HG03066 (cell line): ENCODE data around the gene CCDC201.
"Not testable (repeated sequence)": the region's sequence is repeated elsewhere in the genome, so short reads cannot be mapped to it uniquely, and the experiment has no call there.

Source experiments
- ATAC-seq: cut with Tn5 transposase; IDR thresholded peaks from one replicate; pipeline ENCODE4 v1.9.1; 2021; ENCODE audit warnings: low read depth; ENCODE audit not compliant: unreplicated experiment

CCDC201 gene

GRCh38 chr7:45827731-45828130, 45.2 kb downstream of the CCDC201 start:
- not testable (repeated sequence) for ATAC-seq

DNA sequence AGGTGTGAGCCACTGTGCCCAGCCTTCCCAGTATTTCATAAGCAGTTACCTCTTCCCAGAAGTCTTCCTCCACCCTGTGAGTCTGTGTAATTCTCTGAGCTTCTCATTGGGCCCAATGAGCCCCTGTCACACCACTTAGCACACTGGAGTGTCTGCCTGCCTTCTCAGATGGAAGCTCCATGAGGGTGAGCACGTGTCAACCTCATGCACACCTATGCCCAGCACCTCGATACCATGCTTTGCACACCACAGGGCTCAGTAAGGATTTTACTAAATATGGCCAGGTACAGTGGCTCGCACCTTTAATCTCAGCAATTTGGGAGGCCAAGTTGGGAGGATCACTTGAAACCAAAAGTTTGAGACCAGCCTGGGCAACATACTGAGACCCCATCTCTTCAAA, 46.3 kb downstream of the CCDC201 start:
- ATAC-seq: not testable (repeated sequence)

GRCh38 chr7:45818763-45819162, 54.1 kb downstream of the CCDC201 start:
- not testable (repeated sequence) for ATAC-seq

DNA sequence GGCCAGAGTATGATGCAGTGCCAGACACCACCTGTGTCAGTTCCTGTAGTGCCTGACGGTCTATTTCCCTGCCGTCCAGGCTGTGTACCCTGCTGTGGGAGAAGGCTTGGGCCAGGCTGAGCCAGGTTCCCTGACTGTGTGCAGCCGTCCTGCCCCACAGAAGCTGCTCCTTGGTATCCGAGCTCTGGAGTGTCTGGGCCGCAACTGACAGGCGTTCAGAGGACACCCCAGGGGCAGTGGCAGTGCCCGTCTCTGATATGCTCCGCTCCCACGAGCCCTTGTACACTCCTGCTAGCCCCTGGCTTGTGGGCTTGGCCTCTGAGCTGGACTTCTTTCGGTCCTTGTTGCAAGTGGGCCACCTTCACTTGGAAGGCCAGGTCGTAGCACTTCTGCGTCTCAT, 55.0 kb downstream of the CCDC201 start:
- ATAC-seq: not testable (repeated sequence)

GRCh38 chr7:45817016-45817415, 55.9 kb downstream of the CCDC201 start:
- not testable (repeated sequence) for ATAC-seq

DNA sequence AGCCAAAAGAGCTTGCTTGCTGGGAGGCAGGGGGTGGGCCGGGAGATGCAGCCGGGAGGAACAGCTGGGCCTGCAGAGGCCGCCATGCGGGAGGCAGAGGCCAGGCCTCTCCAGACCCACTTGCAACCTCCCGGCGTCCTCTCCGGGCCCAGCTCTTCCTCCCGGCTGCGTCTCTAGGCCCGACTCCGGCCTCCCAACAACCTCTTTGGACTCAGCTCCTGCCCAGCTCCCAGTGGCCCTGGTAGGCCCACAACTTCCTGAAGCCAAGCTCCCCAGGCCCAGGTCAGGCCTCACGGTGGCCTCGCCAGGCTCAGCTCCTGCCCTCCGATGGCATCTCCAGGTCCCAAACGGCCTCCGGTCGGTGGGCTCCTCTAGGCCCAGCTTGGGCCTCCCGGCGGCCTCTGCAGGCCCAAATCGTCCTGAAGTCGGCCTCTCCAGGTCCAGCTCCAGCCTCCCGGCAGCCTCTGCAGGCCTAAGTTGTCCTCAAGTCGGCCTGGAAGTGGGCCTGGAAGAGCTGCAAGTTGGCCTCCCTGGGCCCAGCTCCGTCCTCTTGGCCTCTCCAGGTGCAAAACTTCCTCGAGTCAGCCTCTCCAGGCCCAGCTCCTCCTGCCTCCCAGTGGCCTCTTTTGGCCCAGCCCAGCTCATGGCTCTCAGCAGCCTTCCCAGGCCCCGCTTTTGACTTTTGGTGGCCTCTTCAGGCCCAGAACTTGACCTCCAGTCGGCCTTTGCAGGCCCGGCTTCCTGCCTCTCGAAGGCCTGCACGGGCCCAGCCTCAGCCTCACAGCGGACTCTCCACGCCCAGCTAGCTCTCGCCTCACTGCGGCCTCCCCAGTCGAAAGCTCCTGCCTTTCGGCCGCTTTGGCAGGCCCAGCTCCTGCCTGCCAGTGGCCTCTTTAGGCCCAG, 58.4 kb downstream of the CCDC201 start:
- not testable (repeated sequence) for ATAC-seq

GRCh38 chr7:45813771-45814170, 59.1 kb downstream of the CCDC201 start:
- ATAC-seq: not testable (repeated sequence)

DNA sequence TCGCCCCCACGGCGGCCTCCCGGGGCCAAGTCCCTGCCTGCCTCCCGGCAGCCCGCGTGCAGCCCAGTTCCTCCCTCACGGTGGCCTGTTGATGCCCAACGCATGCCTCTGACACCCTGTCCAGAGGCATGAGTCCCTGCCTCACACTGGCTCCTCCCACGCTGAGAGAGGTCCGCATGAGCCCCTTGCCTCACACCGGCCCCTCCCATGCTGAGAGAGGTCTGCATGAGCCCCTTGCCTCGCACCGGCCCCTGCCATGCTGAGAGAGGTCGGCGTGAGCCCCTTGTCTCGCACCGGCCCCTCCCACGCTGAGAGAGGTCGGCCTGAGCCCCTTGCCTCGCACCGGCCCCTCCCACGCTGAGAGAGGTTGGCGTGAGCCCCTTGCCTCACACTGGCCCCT, 59.9 kb downstream of the CCDC201 start:
- ATAC-seq: no peak

DNA sequence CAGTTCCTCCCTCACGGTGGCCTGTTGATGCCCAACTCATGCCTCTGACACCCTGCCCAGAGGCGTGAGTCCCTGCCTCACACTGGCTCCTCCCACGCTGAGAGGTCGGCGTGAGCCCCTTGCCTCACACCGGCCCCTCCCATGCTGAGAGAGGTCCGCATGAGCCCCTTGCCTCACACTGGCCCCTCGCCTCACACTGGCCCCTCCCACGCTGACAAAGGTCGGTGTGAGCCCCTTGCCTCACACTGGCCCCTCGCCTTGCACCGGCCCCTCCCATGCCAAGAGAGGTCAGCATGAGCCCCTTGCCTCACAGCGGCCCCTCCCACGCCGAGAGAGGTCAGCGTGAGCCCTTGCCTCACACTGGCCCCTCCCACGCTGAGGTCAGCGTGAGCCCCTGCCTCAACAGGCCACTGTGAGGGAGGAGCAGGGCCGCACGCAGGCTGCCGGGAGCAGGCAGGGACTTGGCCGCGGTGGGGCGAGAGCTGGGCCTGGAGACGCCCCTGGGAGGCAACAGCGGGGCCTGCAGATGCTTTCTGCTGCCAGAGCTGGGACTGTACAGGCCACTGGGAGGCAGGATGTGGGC, 61.1 kb downstream of the CCDC201 start:
- not testable (repeated sequence) for ATAC-seq

GRCh38 chr7:45810451-45811005, 62.4 kb downstream of the CCDC201 start:
- not testable (repeated sequence) for ATAC-seq
